ENCODE results near the gene UNC5CL.

DNA sequence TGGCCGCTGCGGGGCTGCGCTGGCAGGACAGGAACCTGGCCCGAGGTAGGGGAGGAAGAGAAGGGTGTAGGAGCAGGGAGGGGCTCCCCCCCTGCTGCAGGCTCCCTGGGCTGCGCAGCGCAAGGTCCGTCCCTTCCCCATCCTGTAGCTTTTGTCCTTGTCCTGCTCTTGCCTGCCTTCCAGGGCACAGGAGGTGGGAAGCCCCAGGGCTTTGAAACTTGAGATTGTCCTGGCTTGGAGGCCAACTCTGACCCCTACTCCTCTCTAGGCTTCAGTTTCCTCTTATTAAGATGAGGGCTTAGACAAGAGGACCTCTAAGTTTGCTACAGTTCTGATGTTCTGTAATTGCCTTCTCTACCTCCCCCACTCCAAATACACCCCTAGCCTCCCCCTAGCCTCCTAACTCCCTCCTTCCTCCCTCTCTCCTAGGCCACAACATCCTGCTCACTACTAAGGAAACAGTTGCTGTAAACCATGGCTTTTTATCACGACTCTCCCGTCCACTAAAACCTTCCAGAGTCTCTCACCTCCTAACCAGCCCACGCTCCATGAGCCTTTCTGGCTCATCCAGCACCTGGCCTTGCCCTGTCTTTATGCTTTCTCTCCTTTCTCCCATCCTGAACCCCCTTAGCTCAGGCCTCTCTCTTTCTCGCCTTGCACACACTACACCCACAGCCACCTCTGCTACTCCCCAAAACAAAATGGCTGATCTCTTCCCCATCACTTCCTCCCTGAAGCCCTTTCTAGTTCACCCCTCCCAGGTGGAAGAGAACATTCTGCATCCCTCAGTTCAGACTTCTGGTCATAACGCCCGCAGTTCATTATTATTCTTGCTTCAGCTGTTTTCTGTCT lies 10.2 kb downstream of the UNC5CL start:
- TF ChIP-seq FOXM1 (IDR thresholded peaks at IDR 0.05; ENCODE audit: borderline replicate concordance, low read depth) (no peak), TAF1 (IDR thresholded peaks at IDR 0.05; ENCODE audit: low read depth) (no peak), CREB1 (IDR thresholded peaks at IDR 0.05; ENCODE audit: low read depth) (no peak)
